HL-60 (cell line): Measurements from ENCODE around the gene GRID2.

Source experiments
- CTCF ChIP-seq: IDR thresholded peaks from one replicate; pipeline ENCODE4 v1.5.1; 2011; ENCODE audit warnings: low read length, control low read depth, inconsistent platforms; ENCODE audit not compliant: insufficient read depth
- GABPA ChIP-seq: IDR thresholded peaks from 2 replicates; pipeline ENCODE4 v1.6.1; 2012; ENCODE audit warnings: low read depth
- POLR2AphosphoS5 ChIP-seq: IDR thresholded peaks from 2 replicates; pipeline ENCODE4 v1.6.1; 2012; ENCODE audit warnings: low read depth
- SPI1 ChIP-seq: IDR thresholded peaks from 2 replicates; pipeline ENCODE4 v1.6.1; 2012; ENCODE audit warnings: low read depth, mild to moderate bottlenecking, borderline replicate concordance
- TF ChIP-seq, protein P1 (sequence below): IDR thresholded peaks from 2 replicates; pipeline ENCODE4 v1.6.1; 2012; ENCODE audit warnings: low read depth; ENCODE audit not compliant: insufficient replicate concordance

- TF ChIP-seq CTCF (no peak), GABPA (no peak), POLR2AphosphoS5 (no peak), SPI1 (no peak)
- TF ChIP-seq, protein P1, sequence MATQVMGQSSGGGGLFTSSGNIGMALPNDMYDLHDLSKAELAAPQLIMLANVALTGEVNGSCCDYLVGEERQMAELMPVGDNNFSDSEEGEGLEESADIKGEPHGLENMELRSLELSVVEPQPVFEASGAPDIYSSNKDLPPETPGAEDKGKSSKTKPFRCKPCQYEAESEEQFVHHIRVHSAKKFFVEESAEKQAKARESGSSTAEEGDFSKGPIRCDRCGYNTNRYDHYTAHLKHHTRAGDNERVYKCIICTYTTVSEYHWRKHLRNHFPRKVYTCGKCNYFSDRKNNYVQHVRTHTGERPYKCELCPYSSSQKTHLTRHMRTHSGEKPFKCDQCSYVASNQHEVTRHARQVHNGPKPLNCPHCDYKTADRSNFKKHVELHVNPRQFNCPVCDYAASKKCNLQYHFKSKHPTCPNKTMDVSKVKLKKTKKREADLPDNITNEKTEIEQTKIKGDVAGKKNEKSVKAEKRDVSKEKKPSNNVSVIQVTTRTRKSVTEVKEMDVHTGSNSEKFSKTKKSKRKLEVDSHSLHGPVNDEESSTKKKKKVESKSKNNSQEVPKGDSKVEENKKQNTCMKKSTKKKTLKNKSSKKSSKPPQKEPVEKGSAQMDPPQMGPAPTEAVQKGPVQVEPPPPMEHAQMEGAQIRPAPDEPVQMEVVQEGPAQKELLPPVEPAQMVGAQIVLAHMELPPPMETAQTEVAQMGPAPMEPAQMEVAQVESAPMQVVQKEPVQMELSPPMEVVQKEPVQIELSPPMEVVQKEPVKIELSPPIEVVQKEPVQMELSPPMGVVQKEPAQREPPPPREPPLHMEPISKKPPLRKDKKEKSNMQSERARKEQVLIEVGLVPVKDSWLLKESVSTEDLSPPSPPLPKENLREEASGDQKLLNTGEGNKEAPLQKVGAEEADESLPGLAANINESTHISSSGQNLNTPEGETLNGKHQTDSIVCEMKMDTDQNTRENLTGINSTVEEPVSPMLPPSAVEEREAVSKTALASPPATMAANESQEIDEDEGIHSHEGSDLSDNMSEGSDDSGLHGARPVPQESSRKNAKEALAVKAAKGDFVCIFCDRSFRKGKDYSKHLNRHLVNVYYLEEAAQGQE, result no peak
Measured at GRCh38 chr4:92529510-92529909, 225.7 kb downstream of the GRID2 start.
